GM23248 (cell line): ENCODE measurements around the gene PCSK5. TPM values are rescaled to one million over a fixed set of nuclear protein-coding genes. Genes with fewer than 3 reads are reported as not detected.
"Not testable (repeated sequence)": the region's sequence is repeated elsewhere in the genome, so short reads cannot be mapped to it uniquely, and the experiment has no call there.

Experiments
- DNase-seq: peaks from one replicate; pipeline ENCODE4 v3.0.0-alpha.2; 2015
- H2AFZ ChIP-seq: fragments of 200-600 bp; sonication (generic); 2 replicates; pipeline ENCODE4 v1.6.1; 2016; ENCODE audit warnings: antibody characterized with exemption
- H3F3A ChIP-seq: fragments of 200-600 bp; sonication (generic); 2 replicates; pipeline ENCODE4 v1.6.1; 2016; ENCODE audit warnings: mild to moderate bottlenecking, antibody characterized with exemption, mixed run types; ENCODE audit not compliant: insufficient read depth
- H3K27ac ChIP-seq: fragments of 200-600 bp; sonication (generic); 2 replicates; pipeline ENCODE4 v1.5.1; 2016; ENCODE audit warnings: mild to moderate bottlenecking
- H3K27me3 ChIP-seq: fragments of 200-600 bp; sonication (generic); replicated peaks from 2 replicates; pipeline ENCODE4 v1.6.1; 2016; ENCODE audit warnings: mild to moderate bottlenecking; ENCODE audit not compliant: insufficient read depth
- H3K36me3 ChIP-seq: fragments of 200-600 bp; sonication (generic); 2 replicates; pipeline ENCODE4 v1.6.1; 2016; ENCODE audit warnings: low read depth, mild to moderate bottlenecking
- H3K4me1 ChIP-seq: fragments of 200-600 bp; sonication (generic); 2 replicates; pipeline ENCODE4 v1.6.1; 2016; ENCODE audit warnings: mild to moderate bottlenecking; ENCODE audit not compliant: insufficient read depth
- H3K4me2 ChIP-seq: fragments of 200-600 bp; sonication (generic); one replicate; pipeline ENCODE4 v1.6.1; 2016; ENCODE audit warnings: mild to moderate bottlenecking; ENCODE audit not compliant: unreplicated experiment
- H3K4me3 ChIP-seq: fragments of 200-600 bp; sonication (generic); 2 replicates; pipeline ENCODE4 v1.5.1; 2016; ENCODE audit warnings: mild to moderate bottlenecking
- H3K79me2 ChIP-seq: fragments of 200-600 bp; sonication (generic); 2 replicates; pipeline ENCODE4 v1.6.1; 2016; ENCODE audit warnings: mild to moderate bottlenecking; ENCODE audit not compliant: insufficient read depth
- H3K9ac ChIP-seq: fragments of 200-600 bp; sonication (generic); 2 replicates; pipeline ENCODE4 v1.6.1; 2016; ENCODE audit warnings: mild to moderate bottlenecking
- H3K9me2 ChIP-seq: fragments of 200-600 bp; sonication (generic); 2 replicates; pipeline ENCODE4 v1.6.1; 2016; ENCODE audit warnings: mixed run types, mild to moderate bottlenecking, moderate library complexity; ENCODE audit not compliant: insufficient read depth
- H3K9me3 ChIP-seq: fragments of 200-600 bp; sonication (generic); one replicate; pipeline ENCODE4 v1.6.1; 2017; ENCODE audit warnings: low read depth
- H4K20me1 ChIP-seq: fragments of 200-600 bp; sonication (generic); 2 replicates; pipeline ENCODE4 v1.6.0; 2016; ENCODE audit not compliant: insufficient read depth
- EZH2 ChIP-seq: fragments of 200-600 bp; sonication (generic); IDR thresholded peaks from 2 replicates; pipeline ENCODE4 v1.6.1; 2018; ENCODE audit warnings: antibody characterized with exemption, mild to moderate bottlenecking; ENCODE audit not compliant: insufficient read depth, poor library complexity, severe bottlenecking
- EZH2phosphoT487 ChIP-seq: fragments of 200-600 bp; sonication (generic); IDR thresholded peaks from 2 replicates; pipeline ENCODE4 v1.6.1; 2018; ENCODE audit warnings: antibody characterized with exemption, moderate library complexity, mild to moderate bottlenecking, low read depth; ENCODE audit not compliant: insufficient read depth
- WGBS, 2 experiments: methylation state at CpG; one replicate each; pipeline ENCODE4 v1.1.6; 2015 to 2017; ENCODE audit warnings: low lambda C conversion rate in 2 of 2, low coverage in 1 of 2; ENCODE audit errors: missing lambda C conversion rate in 2 of 2; 5-methylcytosine and 5-hydroxymethylcytosine counted together
- in situ Hi-C: fragments of 300-500 bp; cut with MboI; formaldehyde crosslinking; loops from 2 replicates; pipeline ENCODE4 v1.15.0; 2020
- polyA plus RNA-seq: library from polyadenylated mRNA; unstranded; fragments of >200 nt; fragmentation: Nextera tagmentation; extraction: Ambion mirVana; gene quantifications from 2 replicates; pipeline ENCODE4 v1.2.1, GENCODE V29; 2016
- total RNA-seq: library from RNA; depleted of rRNA; stranded (reverse); fragments of >200 nt; shearing (Covaris generic); gene quantifications from 2 replicates; pipeline ENCODE4 v1.2.3, GENCODE V29; 2014

Gene PCSK5
- total and polyA plus RNA-seq, 2 experiments from 2014 or later: 2.3 to 3.9 TPM

DNA sequence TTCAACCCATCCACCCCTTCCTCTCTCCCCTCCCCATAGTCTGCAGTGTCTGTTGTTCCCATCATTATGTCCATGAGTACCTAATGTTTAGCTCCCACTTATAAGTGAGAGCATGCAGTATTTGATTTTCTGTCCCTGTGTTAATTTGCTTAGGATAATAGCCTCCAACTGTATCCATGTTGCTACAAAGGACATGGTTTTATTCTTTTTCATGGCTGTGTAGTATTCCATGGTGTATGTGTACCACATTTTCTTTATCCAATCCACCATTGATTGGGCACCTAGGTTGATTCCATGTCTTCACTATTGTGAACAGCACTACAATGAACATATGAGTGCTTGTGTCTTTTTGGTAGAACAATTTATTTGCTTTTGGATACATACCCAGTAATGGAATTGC lies 187.1 kb downstream of the PCSK5 start:
- H3F3A ChIP-seq: no peaks in the 10 kb centered on the region
- in situ Hi-C loops: no loop called here
- H2AFZ ChIP-seq: no peak overlapping the region
- H3K79me2 ChIP-seq: no peaks in the 10 kb centered on the region
- no peaks in the 10 kb centered on the region for H4K20me1 ChIP-seq
- no peaks in the 10 kb centered on the region for H3K9me2 ChIP-seq
- H3K4me3 ChIP-seq: no peak overlapping the region
- H3K36me3 ChIP-seq: no peaks in the 10 kb centered on the region
- H3K4me2 ChIP-seq: no peak overlapping the region
- no peak overlapping the region for H3K9ac ChIP-seq
- no peak overlapping the region for H3K27ac ChIP-seq
- TF ChIP-seq EZH2: no peak
- no peak for TF ChIP-seq EZH2phosphoT487
- no peaks in the 10 kb centered on the region for H3K27me3 ChIP-seq
- no peaks in the 10 kb centered on the region for H3K9me3 ChIP-seq
- DNase-seq: no peak
- no peaks in the 10 kb centered on the region for H3K4me1 ChIP-seq

DNA sequence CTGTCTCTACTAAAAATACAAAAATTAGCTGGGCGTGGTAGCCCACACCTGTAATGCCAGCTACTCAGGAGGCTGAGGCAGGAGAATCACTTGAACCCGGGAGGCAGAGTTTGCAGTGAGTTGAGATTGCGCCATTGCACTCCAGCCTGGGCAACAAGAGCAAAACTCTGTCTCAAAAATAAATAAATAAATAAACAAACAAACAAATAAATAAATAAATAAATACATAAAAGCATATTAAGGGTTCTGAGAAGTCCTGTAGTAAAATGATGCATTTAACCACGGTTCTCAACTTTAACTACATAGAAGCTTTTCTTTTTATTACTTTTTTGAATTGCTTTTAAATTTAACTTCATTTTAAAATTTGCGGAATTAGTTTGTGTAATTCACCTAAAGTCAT lies 190.8 kb downstream of the PCSK5 start:
- DNase-seq, H3K9me3 ChIP-seq, H3K36me3 ChIP-seq, H3K9me2 ChIP-seq, H4K20me1 ChIP-seq, in situ Hi-C loops, H3K4me1 ChIP-seq, H3K4me3 ChIP-seq, H2AFZ ChIP-seq, H3K27me3 ChIP-seq, H3K27ac ChIP-seq, H3K4me2 ChIP-seq, H3K9ac ChIP-seq, H3F3A ChIP-seq, H3K79me2 ChIP-seq: not testable (repeated sequence)
- 77 to 84% methylated on average over 5 of the region's 5 CpGs for WGBS, 2 experiments

DNA sequence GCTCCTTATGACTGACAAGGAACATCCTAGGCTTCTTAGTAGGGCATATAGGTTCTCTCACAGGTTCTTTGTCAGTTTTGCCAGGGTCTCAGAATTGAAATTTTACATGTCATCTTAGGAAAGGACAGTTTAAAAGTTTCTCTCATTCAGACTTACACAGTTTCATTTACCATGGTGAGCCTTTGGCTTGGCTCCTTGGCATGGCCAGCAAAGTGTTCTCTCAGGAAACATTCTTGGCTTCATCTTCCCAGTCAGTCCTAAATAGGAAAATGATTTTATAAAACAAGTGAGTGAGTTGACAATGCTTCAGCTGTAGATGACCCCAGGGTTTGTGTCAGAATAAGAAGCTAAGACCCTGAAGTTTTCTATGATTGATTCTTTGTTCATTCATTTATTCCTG lies 191.6 kb downstream of the PCSK5 start:
- Histone ChIP-seq H3K79me2 (no peaks in the 10 kb centered on the region), H3K4me1 (no peaks in the 10 kb centered on the region), H3K27ac (no peak overlapping the region), H3K27me3 (no peaks in the 10 kb centered on the region), H3K4me2 (no peak overlapping the region), H3F3A (no peaks in the 10 kb centered on the region), H3K4me3 (no peak overlapping the region), H3K36me3 (no peaks in the 10 kb centered on the region), H3K9me3 (no peaks in the 10 kb centered on the region), H2AFZ (no peak overlapping the region), H4K20me1 (no peaks in the 10 kb centered on the region), H3K9me2 (no peaks in the 10 kb centered on the region), H3K9ac (no peak overlapping the region)
- DNase-seq: no peak
- TF ChIP-seq EZH2phosphoT487 (no peak), EZH2 (no peak)
- in situ Hi-C loops: no loop called here

DNA sequence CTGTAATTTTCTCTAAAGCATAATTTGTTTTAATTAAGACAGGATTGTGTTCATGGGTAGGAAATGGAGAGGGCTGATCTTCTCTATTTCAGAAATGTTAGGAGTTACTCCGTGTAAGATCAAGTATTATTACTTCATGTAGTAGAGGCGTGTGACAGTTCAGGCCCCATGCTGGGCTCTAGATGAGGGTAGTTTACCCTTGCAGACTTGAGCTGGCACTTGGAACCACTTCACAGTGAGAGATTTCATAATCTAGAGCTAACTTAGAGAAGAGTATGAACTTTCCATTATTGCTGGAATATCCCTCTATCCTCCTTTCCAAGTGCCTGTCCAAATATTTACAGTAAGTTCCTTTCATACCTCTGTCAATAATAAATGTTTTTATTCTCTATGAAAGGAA lies 195.1 kb downstream of the PCSK5 start:
- H3K79me2 ChIP-seq: no peaks in the 10 kb centered on the region
- no peaks in the 10 kb centered on the region for H3F3A ChIP-seq
- no peak overlapping the region for H3K4me3 ChIP-seq
- no peak overlapping the region for H3K9ac ChIP-seq
- WGBS, 2 experiments: 61 to 74% methylated on average over 2 of the region's 2 CpGs
- no peaks in the 10 kb centered on the region for H3K27me3 ChIP-seq
- no peaks in the 10 kb centered on the region for H3K9me2 ChIP-seq
- TF ChIP-seq EZH2phosphoT487 (no peak), EZH2 (no peak)
- no peaks in the 10 kb centered on the region for H4K20me1 ChIP-seq
- H3K9me3 ChIP-seq: no peaks in the 10 kb centered on the region
- no peak for DNase-seq
- H3K36me3 ChIP-seq: no peaks in the 10 kb centered on the region
- H3K4me2 ChIP-seq: no peak overlapping the region
- H3K4me1 ChIP-seq: no peaks in the 10 kb centered on the region
- H2AFZ ChIP-seq: no peak overlapping the region
- in situ Hi-C loops: no loop called here
- no peak overlapping the region for H3K27ac ChIP-seq

DNA sequence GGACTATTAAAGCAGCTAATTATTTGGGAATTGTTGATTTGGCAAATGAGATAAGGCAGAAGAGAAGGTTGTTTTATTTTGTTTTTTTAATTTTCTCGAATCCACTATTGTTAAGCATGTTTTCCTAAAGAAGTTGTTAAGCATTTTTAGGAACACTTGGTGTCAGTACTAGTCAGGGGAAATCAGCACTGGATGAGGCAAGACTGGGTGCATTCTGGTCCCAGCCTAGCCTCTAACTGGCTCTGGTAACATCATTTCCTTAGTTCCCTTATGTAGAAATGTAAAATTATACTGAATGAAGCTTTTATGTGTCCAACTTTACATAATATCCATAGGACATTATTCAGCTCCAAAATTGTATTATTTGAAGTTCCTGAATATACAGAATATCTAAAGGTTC lies 196.1 kb downstream of the PCSK5 start:
- in situ Hi-C loops: no loop called here
- no peak overlapping the region for H3K27ac ChIP-seq
- no peaks in the 10 kb centered on the region for H3K9me3 ChIP-seq
- H3K9me2 ChIP-seq: no peaks in the 10 kb centered on the region
- no peaks in the 10 kb centered on the region for H3K27me3 ChIP-seq
- DNase-seq: peak; percentile 12
- TF ChIP-seq EZH2: no peak
- no peak for TF ChIP-seq EZH2phosphoT487
- H3K36me3 ChIP-seq: no peaks in the 10 kb centered on the region
- H3K4me1 ChIP-seq: no peaks in the 10 kb centered on the region
- H2AFZ ChIP-seq: no peak overlapping the region
- H4K20me1 ChIP-seq: no peaks in the 10 kb centered on the region
- no peak overlapping the region for H3K4me3 ChIP-seq
- no peaks in the 10 kb centered on the region for H3F3A ChIP-seq
- H3K79me2 ChIP-seq: no peaks in the 10 kb centered on the region
- WGBS, 2 experiments: 86 to 92% methylated on average over 1 of the region's 1 CpG
- H3K4me2 ChIP-seq: no peak overlapping the region
- no peak overlapping the region for H3K9ac ChIP-seq
